Stimulated activated CD8-positive, alpha-beta memory T cell treated with anti-CD3 and anti-CD28 coated beads, Interleukin-15, amount 100 ng/mL, for 24 hours (primary cell): Measurements from ENCODE around the gene HOXC6.

Experiments
- DNase-seq: peaks from one replicate; pipeline ENCODE4 v3.0.0-alpha.2; 2020; ENCODE audit warnings: low read depth

Gene HOXC6

GRCh38 chr12:53990311-53991076 is 37.7 kb upstream of the HOXC6 start:
- no peak for DNase-seq

GRCh38 chr12:53991077-53991460 is 37.2 kb upstream of the HOXC6 start:
- DNase-seq: no peak

GRCh38 chr12:53992377-53992889 is 35.8 kb upstream of the HOXC6 start:
- no peak for DNase-seq

- DNase-seq: no peak
Measured at GRCh38 chr12:53993162-53994008, 34.9 kb upstream of the HOXC6 start.

GRCh38 chr12:53994009-53994263 is 34.3 kb upstream of the HOXC6 start:
- DNase-seq: no peak

GRCh38 chr12:53994264-53995001 is 33.8 kb upstream of the HOXC6 start:
- no peak for DNase-seq

- DNase-seq: no peak
Measured at GRCh38 chr12:53995002-53995377, 33.2 kb upstream of the HOXC6 start.

- DNase-seq: no peak
Measured at GRCh38 chr12:53995378-53996239, 32.6 kb upstream of the HOXC6 start.

- no peak for DNase-seq
Measured at GRCh38 chr12:53996240-53997203, 31.7 kb upstream of the HOXC6 start.

GRCh38 chr12:53997204-53998109 is 30.8 kb upstream of the HOXC6 start:
- DNase-seq: no peak

GRCh38 chr12:53998110-53998899 is 29.9 kb upstream of the HOXC6 start:
- DNase-seq: no peak

GRCh38 chr12:53998900-53999236 is 29.4 kb upstream of the HOXC6 start:
- no peak for DNase-seq

- DNase-seq: no peak
Measured at GRCh38 chr12:53999559-54000115, 28.6 kb upstream of the HOXC6 start.

GRCh38 chr12:54000116-54001114 is 27.8 kb upstream of the HOXC6 start, which contains the start of gene HOXC9:
HOXC9 (plus strand) TSS chr12:54000161; CDS start chr12:54000189, 28 bp downstream.
- DNase-seq: no peak

- DNase-seq: no peak
Measured at GRCh38 chr12:54001283-54002187, 26.7 kb upstream of the HOXC6 start.
